Aorta (tissue), 5 donors: ENCODE data around the gene BRF1. TPM values are rescaled to one million over a fixed set of nuclear protein-coding genes. Genes with fewer than 3 reads are reported as not detected.
A peak's percentile ranks its signal among the peaks of the same experiment; 100 is the strongest.

Experiments
- ATAC-seq: fragments of 200-7000 bp; cut with Tn5 transposase; one replicate; pipeline ENCODE4 v1.9.1; 2022; ENCODE audit warnings: moderate library complexity; ENCODE audit not compliant: low FRiP score
- DNase-seq, 2 donors: peaks; one replicate each; pipeline ENCODE4 v3.0.0-alpha.2; 2020
- H3K27ac ChIP-seq, 2 donors: one replicate each; pipeline ENCODE4 v1.5.1; 2013; ENCODE audit warnings: low read length in 2 of 2, mild to moderate bottlenecking in 2 of 2, moderate library complexity in 2 of 2, control low read depth in 1 of 2, inconsistent platforms in 1 of 2, low read depth in 1 of 2
- H3K27me3 ChIP-seq, 2 donors: one replicate each; pipeline ENCODE4 v1.6.1; 2013; ENCODE audit warnings: control low read depth in 1 of 2, low read length in 1 of 2, mild to moderate bottlenecking in 1 of 2, moderate library complexity in 1 of 2; ENCODE audit not compliant: insufficient read depth in 2 of 2, control insufficient read depth in 1 of 2
- H3K36me3 ChIP-seq, 2 donors: one replicate each; pipeline ENCODE4 v1.6.1; 2013; ENCODE audit warnings: control low read depth in 1 of 2, low read length in 1 of 2, mild to moderate bottlenecking in 1 of 2; ENCODE audit not compliant: insufficient read depth in 2 of 2, control insufficient read depth in 1 of 2
- H3K4me1 ChIP-seq, 2 donors: one replicate each; pipeline ENCODE4 v1.6.1; 2013; ENCODE audit warnings: low read length in 2 of 2, control low read depth in 1 of 2, mild to moderate bottlenecking in 1 of 2, moderate library complexity in 1 of 2; ENCODE audit not compliant: insufficient read depth in 2 of 2, control insufficient read depth in 1 of 2
- H3K4me3 ChIP-seq, 2 donors: one replicate each; pipeline ENCODE4 v1.5.1; 2013; ENCODE audit warnings: low read length in 2 of 2, control low read depth in 1 of 2, mild to moderate bottlenecking in 1 of 2
- H3K9me3 ChIP-seq: one replicate; pipeline ENCODE4 v1.6.1; 2013; ENCODE audit warnings: mild to moderate bottlenecking, low read length; ENCODE audit not compliant: control insufficient read depth
- WGBS, 2 donors: extraction: QIAGEN DNeasy Blood & Tissue Kit; methylation state at CpG; one replicate each; pipeline ENCODE4 v1.1.7; 2013; 5-methylcytosine and 5-hydroxymethylcytosine counted together
- intact Hi-C, 2 donors: fragments of 100-400 bp; cut with DNase I; formaldehyde crosslinking; loops; one replicate each; pipeline versions ENCODE4 v1.14.2 to v1.15.0; 2022
- polyA plus RNA-seq, 2 donors: library from polyadenylated mRNA; stranded (reverse); fragments of 200-250 nt; gene quantifications; one replicate each; pipeline ENCODE4 v1.2.3, GENCODE V29; 2013
- total RNA-seq, 2 donors: library from RNA; stranded (reverse); fragmentation: NEBNext Ultra II Directional; extraction: Animal tissue kit (Norgen Biotek cat#: 25700); gene quantifications; one replicate each; pipeline ENCODE4 v1.2.1, GENCODE V29; 2021
- donor health status: healthy with polysubstance abuse.
- donor health status: Bipolar disorder and iron deficiency.
- donor health status: DM: no; HTN: no; CAD: no.
- donor health status: DM: no; HTN: no; CAD: no.
- donor health status: DM: yes; HTN: yes; CAD: no.

BRF1 gene
- total and polyA plus RNA-seq, 4 donors = 7.1 to 44.3 (median 29.6) TPM

- Histone ChIP-seq H3K9me3 (no peaks in the 10 kb centered on the region), H3K27ac (peak within 1 kb of the TSS in 1 of 2 donors; percentile 89), H3K4me3 (peak within 1 kb of the TSS; percentile 70 to 83), H3K36me3 (no peaks in the 10 kb centered on the region), H3K4me1 (no peaks in the 10 kb centered on the region), H3K27me3 (no peaks in the 10 kb centered on the region)
- peak; percentile 92 to 95 for DNase-seq
- intact Hi-C loops = loop anchor here in 1 of 2 donors (10.0 kb wide), 1 partner anchor 56 kb away; the partner anchor contains the start of gene BRF1
- 1% methylated on average over 53 to 130 of the region's 130 CpGs for WGBS, 2 donors
- ATAC-seq = peak; percentile 93
Measured at GRCh38 chr14:105248368-105249181, 52.2 kb downstream of the BRF1 start, which contains the start of gene BTBD6. Gene BTBD6 (plus strand): TSS chr14:105248533. CDS start chr14:105248712, 179 bp downstream.

- Histone ChIP-seq H3K27me3 (no peaks in the 10 kb centered on the region), H3K27ac (peak overlapping the region in 1 of 2 donors; percentile 29), H3K9me3 (no peaks in the 10 kb centered on the region), H3K4me1 (no peaks in the 10 kb centered on the region), H3K36me3 (no peaks in the 10 kb centered on the region), H3K4me3 (no peak overlapping the region)
- ATAC-seq (peak; percentile 30), DNase-seq (no peak)
- intact Hi-C loops = loop anchor here in 1 of 2 donors (10.0 kb wide), 1 partner anchor 57 kb away; the partner anchor contains the start of gene BRF1
- 37 to 39% methylated on average over 41 to 42 of the region's 42 CpGs for WGBS, 2 donors
Measured at GRCh38 chr14:105247715-105248367, 53.0 kb downstream of the BRF1 start.

- H3K27me3 ChIP-seq = no peaks in the 10 kb centered on the region
- no peak overlapping the region for H3K4me3 ChIP-seq
- H3K36me3 ChIP-seq = no peaks in the 10 kb centered on the region
- H3K4me1 ChIP-seq = no peaks in the 10 kb centered on the region
- intact Hi-C loops = loop anchor here in 1 of 2 donors (10.0 kb wide), 1 partner anchor 58 kb away; the partner anchor contains the start of gene BRF1
- H3K27ac ChIP-seq = no peak overlapping the region
- no peak for ATAC-seq
- DNase-seq = no peak
- H3K9me3 ChIP-seq = no peaks in the 10 kb centered on the region
- 95 to 96% methylated on average over 16 of the region's 16 CpGs for WGBS, 2 donors
Measured at GRCh38 chr14:105247026-105247425, 53.8 kb downstream of the BRF1 start.

GRCh38 chr14:105244334-105244733, 56.5 kb downstream of the BRF1 start:
- DNase-seq = no peak
- H3K36me3 ChIP-seq = no peaks in the 10 kb centered on the region
- no peak for ATAC-seq

GRCh38 chr14:105241641-105242040, 59.2 kb downstream of the BRF1 start:
- ATAC-seq (peak; percentile 48), DNase-seq (no peak)
- WGBS, 2 donors = 86 to 95% methylated on average over 19 of the region's 19 CpGs
- no peaks in the 10 kb centered on the region for H3K36me3 ChIP-seq
- H3K4me1 ChIP-seq = no peaks in the 10 kb centered on the region
- H3K27me3 ChIP-seq = no peaks in the 10 kb centered on the region
- no peak overlapping the region for H3K4me3 ChIP-seq
- intact Hi-C loops = loop anchor here in 1 of 2 donors (10.0 kb wide), 1 partner anchor 63 kb away; the partner anchor contains the start of gene BRF1
- no peaks in the 10 kb centered on the region for H3K9me3 ChIP-seq
- H3K27ac ChIP-seq = no peak overlapping the region

More at GRCh38 chr14:105244334-105244733, 56.5 kb downstream of the BRF1 start:
- no peaks in the 10 kb centered on the region for H3K27me3 ChIP-seq
- no peak overlapping the region for H3K27ac ChIP-seq
- H3K9me3 ChIP-seq = no peaks in the 10 kb centered on the region
- no peaks in the 10 kb centered on the region for H3K4me1 ChIP-seq
- H3K4me3 ChIP-seq = no peak overlapping the region
- intact Hi-C loops = loop anchor here in 1 of 2 donors (10.0 kb wide), 1 partner anchor 60 kb away; the partner anchor contains the start of gene BRF1
- 76 to 99% methylated on average over 10 of the region's 10 CpGs for WGBS, 2 donors

GRCh38 chr14:105240811-105241576, 59.8 kb downstream of the BRF1 start:
- ATAC-seq (no peak), DNase-seq (no peak)
- Histone ChIP-seq H3K4me3 (no peak overlapping the region), H3K36me3 (no peaks in the 10 kb centered on the region), H3K4me1 (no peaks in the 10 kb centered on the region), H3K27me3 (no peaks in the 10 kb centered on the region), H3K27ac (no peak overlapping the region), H3K9me3 (no peaks in the 10 kb centered on the region)
- intact Hi-C loops = loop anchor here in 1 of 2 donors (10.0 kb wide), 1 partner anchor 64 kb away; the partner anchor contains the start of gene BRF1
- 93 to 96% methylated on average over 27 of the region's 31 CpGs for WGBS, 2 donors

- Histone ChIP-seq H3K36me3 (peaks cover 0 to 3% of the 10 kb centered on the region in 2 donors), H3K27ac (no peak overlapping the region), H3K4me3 (no peak overlapping the region), H3K9me3 (no peaks in the 10 kb centered on the region), H3K27me3 (no peaks in the 10 kb centered on the region), H3K4me1 (no peaks in the 10 kb centered on the region)
- DNase-seq (no peak), ATAC-seq (no peak)
- 92 to 93% methylated on average over 18 of the region's 18 CpGs for WGBS, 2 donors
- intact Hi-C loops = no loop called here
Measured at GRCh38 chr14:105229099-105229655, 71.6 kb downstream of the BRF1 start.

- no peaks in the 10 kb centered on the region for H3K27me3 ChIP-seq
- ATAC-seq (no peak), DNase-seq (no peak)
- no peaks in the 10 kb centered on the region for H3K4me1 ChIP-seq
- H3K27ac ChIP-seq = no peak overlapping the region
- H3K36me3 ChIP-seq = peaks cover 0 to 3% of the 10 kb centered on the region in 2 donors
- WGBS, 2 donors = 69 to 71% methylated on average over 17 of the region's 17 CpGs
- no peaks in the 10 kb centered on the region for H3K9me3 ChIP-seq
- intact Hi-C loops = no loop called here
- no peak overlapping the region for H3K4me3 ChIP-seq
Measured at GRCh38 chr14:105228562-105228961, 72.2 kb downstream of the BRF1 start.
